SU-DHL-6 (cell line): ENCODE results near the gene RAB27B.

Experiments
- CTCF ChIP-seq: fragments of 200-600 bp; sonication (generic); IDR thresholded peaks from one replicate; pipeline ENCODE4 v1.5.1; 2017; ENCODE audit warnings: antibody characterized with exemption, mild to moderate bottlenecking, low read length, moderate library complexity; ENCODE audit not compliant: insufficient read depth, poor library complexity, severe bottlenecking
- EZH2phosphoT487 ChIP-seq: fragments of 200-600 bp; sonication (generic), shearing (Covaris generic); conservative IDR thresholded peaks from 2 replicates; pipeline ENCODE4 v1.6.1; 2018; ENCODE audit warnings: mild to moderate bottlenecking, antibody characterized with exemption, low read length, moderate library complexity, mixed read lengths

- TF ChIP-seq CTCF: no peak
- no peak for TF ChIP-seq EZH2phosphoT487
These were observed 89.8 kb downstream of the RAB27B start for GRCh38 chr18:54918060-54918459.
